ENCODE measurements around the gene EDDM3A. TPM values are rescaled to one million over a fixed set of nuclear protein-coding genes. Genes with fewer than 3 reads are reported as not detected.

The EDDM3A gene
- polyA plus RNA-seq, 1 donor (not counting 4 experiments of a cell fraction or from before 2014, with no cell fraction given), result not detected

- Histone ChIP-seq H3K27ac (ENCODE audit: control insufficient read depth, insufficient read depth, low read length) (no peak overlapping the region), H3K4me3 (ENCODE audit: control insufficient read depth in 2 of 3, extremely low read depth in 1 of 3, insufficient read depth in 2 of 3, low read depth in 1 of 3, low read length in 3 of 3) (no peak overlapping the region), H3K9me1 (ENCODE audit: control insufficient read depth, extremely low read depth, insufficient read depth, low read length) (no peaks in the 10 kb centered on the region), H3K4me2 (ENCODE audit: control insufficient read depth, extremely low read depth, insufficient read depth, low read depth, low read length) (no peak overlapping the region), H3K4me1 (ENCODE audit: control insufficient read depth, extremely low read depth, insufficient read depth, low read length) (no peaks in the 10 kb centered on the region), H3K36me3 (ENCODE audit: control insufficient read depth in 2 of 2, extremely low read depth in 1 of 2, insufficient read depth in 2 of 2, low read length in 2 of 2) (no peaks in the 10 kb centered on the region), H3K79me2 (ENCODE audit: control insufficient read depth, insufficient read depth, low read length) (no peaks in the 10 kb centered on the region), H3K9me3 (ENCODE audit: control insufficient read depth, low read depth, low read length) (no peaks in the 10 kb centered on the region), H3K27me3 (ENCODE audit: control insufficient read depth, extremely low read depth, insufficient read depth, low read length) (no peaks in the 10 kb centered on the region), H2AFZ (ENCODE audit: control insufficient read depth, low read length) (no peak overlapping the region), H3K9ac (ENCODE audit: control insufficient read depth, extremely low read depth, insufficient read depth, low read length) (no peak overlapping the region), H4K20me1 (ENCODE audit: control insufficient read depth, extremely low read depth, insufficient read depth, low read length) (no peaks in the 10 kb centered on the region)
- dilution Hi-C loops (cut with MboI; ENCODE audit: extremely low pct_ligation_motif_present, low sequenced_read_pairs), result no loop called here
- TF ChIP-seq CTCF (optimal IDR thresholded peaks at IDR 0.05 in 1 of 3, IDR thresholded peaks at IDR 0.05 in 1 of 3, conservative IDR thresholded peaks at IDR 0.05 in 1 of 3; ENCODE audit: extremely low read depth in 1 of 3, insufficient read depth in 2 of 3, low read length in 3 of 3), result no peak
- no peak for TF ChIP-seq EZH2 (IDR thresholded peaks at IDR 0.05; ENCODE audit: low read length)
- DNase-seq (ENCODE audit: low read depth, low spot score), result no peak
- no peak for FAIRE-seq
Measured at GRCh38 chr14:20742132-20742531, 3.6 kb upstream of the EDDM3A start.

- dilution Hi-C loops (cut with MboI; ENCODE audit: extremely low pct_ligation_motif_present, low sequenced_read_pairs), result no loop called here
- DNase-seq (ENCODE audit: low read depth, low spot score), result no peak
- no peak overlapping the region for H3K27ac ChIP-seq (ENCODE audit: control insufficient read depth, insufficient read depth, low read length)
- H3K79me2 ChIP-seq (ENCODE audit: control insufficient read depth, insufficient read depth, low read length), result no peaks in the 10 kb centered on the region
- no peaks in the 10 kb centered on the region for H3K4me1 ChIP-seq (ENCODE audit: control insufficient read depth, extremely low read depth, insufficient read depth, low read length)
- H3K9me3 ChIP-seq (ENCODE audit: control insufficient read depth, low read depth, low read length), result no peaks in the 10 kb centered on the region
- no peak for TF ChIP-seq EZH2 (IDR thresholded peaks at IDR 0.05; ENCODE audit: low read length)
- TF ChIP-seq CTCF (optimal IDR thresholded peaks at IDR 0.05 in 1 of 3, IDR thresholded peaks at IDR 0.05 in 1 of 3, conservative IDR thresholded peaks at IDR 0.05 in 1 of 3; ENCODE audit: extremely low read depth in 1 of 3, insufficient read depth in 2 of 3, low read length in 3 of 3), result no peak
- H3K4me2 ChIP-seq (ENCODE audit: control insufficient read depth, extremely low read depth, insufficient read depth, low read depth, low read length), result no peak overlapping the region
- no peak for FAIRE-seq
- H3K4me3 ChIP-seq (ENCODE audit: control insufficient read depth in 2 of 3, extremely low read depth in 1 of 3, insufficient read depth in 2 of 3, low read depth in 1 of 3, low read length in 3 of 3), result no peak overlapping the region
- no peaks in the 10 kb centered on the region for H3K36me3 ChIP-seq (ENCODE audit: control insufficient read depth in 2 of 2, extremely low read depth in 1 of 2, insufficient read depth in 2 of 2, low read length in 2 of 2)
- no peaks in the 10 kb centered on the region for H3K9me1 ChIP-seq (ENCODE audit: control insufficient read depth, extremely low read depth, insufficient read depth, low read length)
- no peak overlapping the region for H3K9ac ChIP-seq (ENCODE audit: control insufficient read depth, extremely low read depth, insufficient read depth, low read length)
- no peaks in the 10 kb centered on the region for H4K20me1 ChIP-seq (ENCODE audit: control insufficient read depth, extremely low read depth, insufficient read depth, low read length)
- no peaks in the 10 kb centered on the region for H3K27me3 ChIP-seq (ENCODE audit: control insufficient read depth, extremely low read depth, insufficient read depth, low read length)
- H2AFZ ChIP-seq (ENCODE audit: control insufficient read depth, low read length), result no peak overlapping the region
Measured at GRCh38 chr14:20743556-20743955, 2.1 kb upstream of the EDDM3A start.

All from keratinocyte (primary cell).